ENCODE measurements around the gene NTN1. TPM values are rescaled to one million over a fixed set of nuclear protein-coding genes. Genes with fewer than 3 reads are reported as not detected.

The NTN1 gene
- total RNA-seq, 1 experiment from 2014 or later: 14.5 TPM

GRCh38 chr17:9116861-9117568, 95.7 kb downstream of the NTN1 start:
- H3K27ac ChIP-seq (ENCODE audit: low read length): peak overlapping the region; percentile 63; the same call in 1 of the 2 replicates
- intact Hi-C loops (cut with micrococcal nuclease; ENCODE audit: unreplicated experiment) (no loop called here), in situ Hi-C loops (cut with HindIII; ENCODE audit: low pct_unique_long_range_greater_than_20kb, low sequenced_read_pairs) (no loop called here)
- no peak overlapping the region for H3K4me3 ChIP-seq (ENCODE audit: low read depth in 2 of 2, low read length in 2 of 2)
- H3K4me1 ChIP-seq (ENCODE audit: control insufficient read depth, insufficient read depth, low read length): peaks cover 6% of the 10 kb centered on the region
- H3K27me3 ChIP-seq (ENCODE audit: control insufficient read depth, insufficient read depth, low read length): no peaks in the 10 kb centered on the region
- no peak for DNase-seq (ENCODE audit: low read depth, low spot score)
- ATAC-seq: no peak
- ChIA-PET POLR2A (no interaction called here), CTCF (no interaction called here)
- H3K9me3 ChIP-seq (ENCODE audit: control insufficient read depth, insufficient read depth, low read depth, low read length): no peaks in the 10 kb centered on the region
- BruUV-seq (replicated peaks): no TSS peak
- no peaks in the 10 kb centered on the region for H3K36me3 ChIP-seq (ENCODE audit: control insufficient read depth, insufficient read depth, low read length)
- TF ChIP-seq, protein P1, sequence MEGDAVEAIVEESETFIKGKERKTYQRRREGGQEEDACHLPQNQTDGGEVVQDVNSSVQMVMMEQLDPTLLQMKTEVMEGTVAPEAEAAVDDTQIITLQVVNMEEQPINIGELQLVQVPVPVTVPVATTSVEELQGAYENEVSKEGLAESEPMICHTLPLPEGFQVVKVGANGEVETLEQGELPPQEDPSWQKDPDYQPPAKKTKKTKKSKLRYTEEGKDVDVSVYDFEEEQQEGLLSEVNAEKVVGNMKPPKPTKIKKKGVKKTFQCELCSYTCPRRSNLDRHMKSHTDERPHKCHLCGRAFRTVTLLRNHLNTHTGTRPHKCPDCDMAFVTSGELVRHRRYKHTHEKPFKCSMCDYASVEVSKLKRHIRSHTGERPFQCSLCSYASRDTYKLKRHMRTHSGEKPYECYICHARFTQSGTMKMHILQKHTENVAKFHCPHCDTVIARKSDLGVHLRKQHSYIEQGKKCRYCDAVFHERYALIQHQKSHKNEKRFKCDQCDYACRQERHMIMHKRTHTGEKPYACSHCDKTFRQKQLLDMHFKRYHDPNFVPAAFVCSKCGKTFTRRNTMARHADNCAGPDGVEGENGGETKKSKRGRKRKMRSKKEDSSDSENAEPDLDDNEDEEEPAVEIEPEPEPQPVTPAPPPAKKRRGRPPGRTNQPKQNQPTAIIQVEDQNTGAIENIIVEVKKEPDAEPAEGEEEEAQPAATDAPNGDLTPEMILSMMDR (IDR thresholded peaks at IDR 0.05): no peak
- no peak for TF ChIP-seq REST (IDR thresholded peaks at IDR 0.05; ENCODE audit: insufficient read depth in 1 of 2, low read depth in 2 of 2, low read length in 1 of 2)
- no peak for TF ChIP-seq POLR2AphosphoS5 (IDR thresholded peaks at IDR 0.05; ENCODE audit: low read depth, low read length)
- no peak for TF ChIP-seq SIN3A (IDR thresholded peaks at IDR 0.05; ENCODE audit: borderline replicate concordance, insufficient read depth, low read depth, low read length)
- TF ChIP-seq TCF7L2 (IDR thresholded peaks at IDR 0.05; ENCODE audit: low read depth, low read length): no peak

DNA sequence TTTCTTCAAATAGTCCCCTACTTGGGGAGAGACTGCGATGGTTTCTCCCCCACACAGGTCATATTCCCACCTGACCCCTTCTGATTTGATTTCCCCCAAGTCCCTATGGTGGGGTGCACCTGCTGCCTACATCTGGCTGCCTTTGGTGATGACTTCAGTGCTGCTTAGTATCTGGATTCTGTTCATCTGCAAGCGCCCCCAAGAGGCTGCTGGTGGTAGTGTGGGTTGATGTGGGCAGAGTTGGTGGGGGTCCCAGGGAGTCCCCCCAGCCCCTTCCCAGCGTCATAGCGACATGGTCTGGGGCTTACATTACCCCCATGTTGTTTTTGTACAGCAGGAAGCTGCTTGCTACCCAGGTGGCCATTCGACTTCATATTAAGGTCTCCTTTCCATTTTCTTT, 99.2 kb downstream of the NTN1 start:
- ATAC-seq: no peak
- Histone ChIP-seq H3K27ac (ENCODE audit: low read length) (no peak overlapping the region), H3K27me3 (ENCODE audit: control insufficient read depth, insufficient read depth, low read length) (no peaks in the 10 kb centered on the region), H3K9me3 (ENCODE audit: control insufficient read depth, insufficient read depth, low read depth, low read length) (no peaks in the 10 kb centered on the region), H3K4me3 (ENCODE audit: low read depth in 2 of 2, low read length in 2 of 2) (no peak overlapping the region), H3K36me3 (ENCODE audit: control insufficient read depth, insufficient read depth, low read length) (no peaks in the 10 kb centered on the region), H3K4me1 (ENCODE audit: control insufficient read depth, insufficient read depth, low read length) (no peaks in the 10 kb centered on the region; the same call in 1 of the 2 replicates)
- BruUV-seq (replicated peaks): no TSS peak
- intact Hi-C loops (cut with micrococcal nuclease; ENCODE audit: unreplicated experiment): no loop called here
- TF ChIP-seq TCF7L2 (IDR thresholded peaks at IDR 0.05; ENCODE audit: low read depth, low read length): no peak
- TF ChIP-seq, protein P1 (IDR thresholded peaks at IDR 0.05): peak; percentile 75
- no peak for TF ChIP-seq SIN3A (IDR thresholded peaks at IDR 0.05; ENCODE audit: borderline replicate concordance, insufficient read depth, low read depth, low read length)
- TF ChIP-seq POLR2AphosphoS5 (IDR thresholded peaks at IDR 0.05; ENCODE audit: low read depth, low read length): no peak
- POLR2A ChIA-PET: interaction anchor here (0.6 kb wide), 1 partner anchor 37 kb away, joined by 3 read pairs; no protein-coding TSS in a partner anchor
- CTCF ChIA-PET: no interaction called here
- in situ Hi-C loops (cut with HindIII; ENCODE audit: low pct_unique_long_range_greater_than_20kb, low sequenced_read_pairs): no loop called here
- no peak for DNase-seq (ENCODE audit: low read depth, low spot score)
